Activated T-helper 1 cell treated with Interleukin-2 at 50 U/mL for 16 hours (primary cell): ENCODE measurements around the gene B3GNT7.
A peak's percentile ranks its signal among the peaks of the same experiment; 100 is the strongest.
"Not testable (repeated sequence)": the region's sequence is repeated elsewhere in the genome, so short reads cannot be mapped to it uniquely, and the experiment has no call there.

Experiments
- DNase-seq: peaks from one replicate; pipeline ENCODE4 v3.0.0-alpha.2; 2020; ENCODE audit warnings: low read depth

The B3GNT7 gene

GRCh38 chr2:231425811-231426703 lies 30.5 kb downstream of the B3GNT7 start:
- peak; percentile 56 for DNase-seq

DNA sequence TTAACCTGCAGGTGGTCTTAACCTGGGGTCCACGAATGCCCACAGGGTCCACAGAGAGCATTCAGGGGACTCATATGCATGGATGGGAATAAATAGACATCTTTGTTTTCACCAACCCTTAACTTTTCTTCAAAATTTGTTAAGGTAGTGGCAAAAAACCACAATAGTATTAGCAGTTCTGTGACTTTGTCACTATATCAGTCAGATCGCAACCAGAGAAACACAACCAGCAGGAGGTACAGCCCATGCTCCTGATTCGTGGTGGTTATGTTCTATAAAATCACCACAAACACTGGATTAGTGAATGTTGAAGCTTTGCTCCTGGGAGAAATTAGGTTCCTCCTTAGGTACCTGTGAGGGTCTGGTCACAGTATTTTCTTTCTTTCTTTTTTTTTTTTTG lies 31.6 kb downstream of the B3GNT7 start:
- no peak for DNase-seq

DNA sequence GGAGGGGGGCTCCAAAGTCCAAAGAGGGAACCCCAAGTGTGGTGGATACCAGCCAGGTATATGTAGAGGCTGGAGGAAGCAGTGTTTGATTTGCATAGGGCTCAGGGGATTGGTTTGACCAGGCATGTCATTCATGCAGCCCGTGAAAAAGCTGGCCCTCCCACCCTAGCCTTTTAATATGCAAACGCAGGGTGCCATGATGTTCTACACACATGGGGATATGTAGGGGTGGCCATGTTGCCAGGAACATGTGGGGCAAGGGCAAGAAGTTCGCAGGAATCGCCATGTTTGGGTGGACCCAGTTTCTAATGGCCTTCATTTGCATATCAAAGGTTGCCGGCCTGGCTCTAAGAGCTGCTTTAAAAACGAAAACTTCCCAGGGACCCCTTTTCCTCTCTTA lies 33.6 kb downstream of the B3GNT7 start:
- no peak for DNase-seq

- no peak for DNase-seq
These were observed 34.4 kb downstream of the B3GNT7 start for GRCh38 chr2:231429901-231430300.

DNA sequence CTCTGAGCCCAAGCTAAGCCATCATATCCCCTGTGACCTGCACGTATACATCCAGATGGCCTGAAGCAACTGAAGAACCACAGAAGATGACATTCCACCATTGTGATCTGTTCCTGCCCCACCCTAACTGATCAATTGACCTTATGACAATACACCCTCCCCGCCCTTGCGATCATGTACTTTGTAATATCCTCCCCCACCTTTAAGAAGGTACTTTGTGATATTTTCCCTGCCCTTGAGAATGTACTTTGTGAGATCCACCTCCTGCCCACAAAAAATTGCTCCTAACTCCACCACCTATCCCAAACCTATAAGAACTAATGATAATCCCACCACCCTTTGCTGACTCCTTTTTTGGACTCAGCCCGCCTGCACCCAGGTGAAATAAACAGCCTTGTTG lies 34.9 kb downstream of the B3GNT7 start:
- not testable (repeated sequence) for DNase-seq

- DNase-seq: no peak
These were observed 36.1 kb downstream of the B3GNT7 start for GRCh38 chr2:231431606-231432005.

DNA sequence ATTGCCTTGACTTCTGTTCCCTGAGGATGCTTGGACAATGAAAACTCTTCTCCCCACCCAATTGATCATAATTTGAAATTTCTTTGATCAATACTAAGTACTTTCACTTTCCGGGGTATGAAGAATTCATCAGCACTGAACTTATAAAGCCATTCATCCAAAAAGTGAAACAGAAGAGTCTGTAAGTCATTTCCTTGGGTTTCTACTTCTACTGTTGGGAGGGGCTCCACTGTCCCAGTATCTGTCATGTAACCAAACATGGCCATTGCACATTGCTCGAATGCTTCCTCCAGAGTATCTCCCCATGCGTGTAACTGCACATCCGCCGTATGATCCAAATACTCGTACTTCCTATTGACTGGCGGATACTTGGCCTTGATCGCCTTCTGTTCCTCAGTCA lies 38.5 kb downstream of the B3GNT7 start:
- DNase-seq: no peak

DNA sequence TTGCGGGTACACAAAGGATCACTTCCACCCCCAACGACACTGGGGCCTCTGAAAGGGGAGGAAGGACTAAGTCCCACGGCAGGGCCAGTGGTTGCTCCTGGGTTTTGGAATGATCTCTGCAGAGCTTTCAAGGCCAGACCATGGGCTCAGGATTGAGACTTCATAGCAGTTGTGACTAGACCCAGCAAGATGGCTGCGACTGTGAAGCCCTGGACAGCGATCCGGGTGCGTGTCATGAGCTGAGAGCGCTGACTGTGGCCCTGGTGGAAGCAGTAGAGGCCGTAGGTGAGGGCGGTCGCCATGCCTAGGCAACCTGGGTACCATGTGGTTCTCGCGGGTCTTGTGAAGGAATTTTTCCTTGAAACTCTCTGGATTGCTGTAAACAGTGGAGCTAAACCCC lies 41.4 kb downstream of the B3GNT7 start:
- DNase-seq: no peak

GRCh38 chr2:231449503-231450054 lies 54.1 kb downstream of the B3GNT7 start:
- DNase-seq: no peak

GRCh38 chr2:231450548-231450989 lies 55.1 kb downstream of the B3GNT7 start:
- DNase-seq: no peak
